ENCODE measurements around the gene TDRD3.

- TF ChIP-seq POLR2AphosphoS5 (IDR thresholded peaks at IDR 0.05; ENCODE audit: borderline replicate concordance, low read depth, low read length) (no peak), EZH2 (IDR thresholded peaks at IDR 0.05) (no peak)
Observed at GRCh38 chr13:60514891-60515290, 117.9 kb downstream of the TDRD3 start.
